Epithelial cell of esophagus (primary cell): Measurements from ENCODE around the gene ESRP2.

Experiments used
- DNase-seq: peaks from one replicate; pipeline ENCODE4 v3.0.0; 2010; ENCODE audit warnings: low read depth
- H3K4me3 ChIP-seq: 2 replicates; pipeline ENCODE4 v1.5.1; 2011; ENCODE audit warnings: mild to moderate bottlenecking, low read length, control low read depth
- CTCF ChIP-seq: IDR thresholded peaks from 2 replicates; pipeline ENCODE4 v1.5.1; 2011; ENCODE audit warnings: low read depth, mild to moderate bottlenecking, low read length, control low read depth, inconsistent platforms; ENCODE audit not compliant: insufficient read depth; ENCODE audit errors: missing control alignments

Gene ESRP2

GRCh38 chr16:68228652-68229051 lies 7.3 kb downstream of the ESRP2 start:
- no peak for TF ChIP-seq CTCF
- no peak for DNase-seq
- H3K4me3 ChIP-seq, result no peak overlapping the region

GRCh38 chr16:68227850-68228553 lies 7.9 kb downstream of the ESRP2 start:
- no peak for DNase-seq

GRCh38 chr16:68227183-68227793 lies 8.6 kb downstream of the ESRP2 start:
- no peak overlapping the region for H3K4me3 ChIP-seq
- no peak for DNase-seq

More at GRCh38 chr16:68227850-68228553, 7.9 kb downstream of the ESRP2 start:
- no peak for TF ChIP-seq CTCF
- H3K4me3 ChIP-seq, result no peak overlapping the region

GRCh38 chr16:68226116-68226515 lies 9.8 kb downstream of the ESRP2 start:
- DNase-seq, result no peak

More at GRCh38 chr16:68227183-68227793, 8.6 kb downstream of the ESRP2 start:
- TF ChIP-seq CTCF, result no peak

GRCh38 chr16:68223072-68223471 lies 12.9 kb downstream of the ESRP2 start:
- H3K4me3 ChIP-seq, result no peak overlapping the region
- DNase-seq, result no peak
- TF ChIP-seq CTCF, result no peak

More at GRCh38 chr16:68226116-68226515, 9.8 kb downstream of the ESRP2 start:
- H3K4me3 ChIP-seq, result no peak overlapping the region
- no peak for TF ChIP-seq CTCF

- no peak overlapping the region for H3K4me3 ChIP-seq
- no peak for TF ChIP-seq CTCF
- DNase-seq, result no peak
Measured at GRCh38 chr16:68219725-68220351, 16.1 kb downstream of the ESRP2 start.
